Adrenal gland (tissue), 12 donors: Measurements from ENCODE around the gene GALNT9. TPM values are rescaled to one million over a fixed set of nuclear protein-coding genes. Genes with fewer than 3 reads are reported as not detected.

Source experiments
- DNase-seq, 7 donors: peaks; one replicate each; pipeline ENCODE4 v3.0.0-alpha.2; 2019 to 2020
- H3K27ac ChIP-seq, 5 donors: fragments of 200-600 bp; sonication (generic) in 4 of 5; 1 replicate in 3 of 5; 2 replicates in 2 of 5; pipeline versions ENCODE4 v1.5.1 to v1.8.0; 2016 to 2020; ENCODE audit warnings: mild to moderate bottlenecking in 1 of 5
- H3K27me3 ChIP-seq: fragments of 200-600 bp; 2 replicates; pipeline ENCODE4 v1.8.0; 2021
- H3K36me3 ChIP-seq, 2 donors: fragments of 200-600 bp; replicated peaks in 1 of 2; 1 replicate in 1 of 2; 2 replicates in 1 of 2; pipeline versions ENCODE4 v1.5.1 to v1.8.0; 2018 to 2022
- H3K4me1 ChIP-seq, 2 donors: fragments of 200-600 bp; replicated peaks in 1 of 2; 1 replicate in 1 of 2; 2 replicates in 1 of 2; pipeline versions ENCODE4 v1.5.1 to v1.8.0; 2018 to 2021
- H3K4me3 ChIP-seq, 4 donors: fragments of 200-600 bp; sonication (generic) in 3 of 4; one replicate each; pipeline ENCODE4 v1.5.1; 2016 to 2018
- H3K9me3 ChIP-seq, 3 donors: fragments of 200-600 bp; sonication (generic) in 1 of 3; replicated peaks in 1 of 3; 1 replicate in 2 of 3; 2 replicates in 1 of 3; pipeline versions ENCODE4 v1.5.1 to v1.8.0; 2016 to 2021
- POLR2A ChIP-seq, 2 donors: fragments of 450-650 bp; IDR thresholded peaks; one replicate each; pipeline ENCODE4 v1.6.1; 2017; ENCODE audit warnings: antibody characterized with exemption in 2 of 2, mild to moderate bottlenecking in 2 of 2, moderate library complexity in 1 of 2
- WGBS, 4 donors: extraction: QIAGEN DNeasy Blood & Tissue Kit in 2 of 4; methylation state at CpG; one replicate each; pipeline versions ENCODE4 v1.1.5 to v1.1.7; 2013 to 2017; 5-methylcytosine and 5-hydroxymethylcytosine counted together
- intact Hi-C, 2 donors: fragments of 100-400 bp; cut with DNase I; formaldehyde crosslinking; loops; one replicate each; pipeline versions ENCODE4 v1.14.1 to v1.15.0; 2022 to 2023
- polyA plus RNA-seq, 3 donors: library from polyadenylated mRNA; stranded (reverse); fragments of 200-250 nt in 2 of 3; fragments of 350-450 nt in 1 of 3; fragmentation: Illumina TruSeq in 1 of 3; extraction: RNeasy Lipid Tissue Mini Kit (QIAGEN cat#74804) in 1 of 3; gene quantifications; one replicate each; pipeline ENCODE4 v1.2.3, GENCODE V29; 2013 to 2014
- total RNA-seq, 9 donors: library from RNA; depleted of rRNA in 4 of 9; stranded (reverse); fragments of >200 nt in 4 of 9; fragments of 120-200 nt in 1 of 9; fragmentation: NEBNext Ultra II Directional in 1 of 9; extraction: Animal tissue kit (Norgen Biotek cat#: 25700) in 1 of 9; gene quantifications; one replicate each; pipeline versions ENCODE4 v1.1.0 to v1.2.4, GENCODE V29; 2013 to 2023
- TF ChIP-seq, protein P1 (sequence below), 6 experiments: fragments of 450-650 bp in 4 of 6; fragments of 200-600 bp in 2 of 6; sonication (generic) in 1 of 6; IDR thresholded peaks; 1 replicate in 5 of 6; 2 replicates in 1 of 6; pipeline versions ENCODE4 v1.5.1 to v1.8.0; 2016 to 2021; ENCODE audit warnings: antibody characterized with exemption in 6 of 6, mild to moderate bottlenecking in 2 of 6, moderate library complexity in 1 of 6
- donor health status: healthy with polysubstance abuse.
- donor health status: Bipolar disorder and iron deficiency.
- donor health status: DM: yes; HTN: yes; CAD: no.
- donor health status: DM: no; HTN: no; CAD: no.
- donor health status: DM: no; HTN: no; CAD: no.
- donor health status: DM: yes; HTN: yes; CAD: no.

GALNT9 gene
- total and polyA plus RNA-seq, 12 donors = 0.44 to 7.8 (median 1.2) TPM; not detected in 1

DNA sequence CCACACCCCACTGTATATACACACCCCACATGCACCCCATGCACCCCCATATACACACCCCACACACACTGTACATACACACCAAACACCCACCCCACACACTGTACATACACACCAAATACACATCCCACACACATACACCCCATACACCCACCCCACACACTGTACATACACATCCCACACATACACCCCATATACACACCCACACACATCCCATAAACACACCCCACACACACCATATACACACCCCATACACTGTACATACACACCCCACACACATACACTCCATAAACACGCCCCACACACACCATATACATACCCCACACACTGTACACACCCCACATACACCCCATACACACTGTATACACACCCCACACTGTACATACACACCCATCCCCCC is 102.8 kb downstream of the GALNT9 start:
- TF ChIP-seq, protein P1, sequence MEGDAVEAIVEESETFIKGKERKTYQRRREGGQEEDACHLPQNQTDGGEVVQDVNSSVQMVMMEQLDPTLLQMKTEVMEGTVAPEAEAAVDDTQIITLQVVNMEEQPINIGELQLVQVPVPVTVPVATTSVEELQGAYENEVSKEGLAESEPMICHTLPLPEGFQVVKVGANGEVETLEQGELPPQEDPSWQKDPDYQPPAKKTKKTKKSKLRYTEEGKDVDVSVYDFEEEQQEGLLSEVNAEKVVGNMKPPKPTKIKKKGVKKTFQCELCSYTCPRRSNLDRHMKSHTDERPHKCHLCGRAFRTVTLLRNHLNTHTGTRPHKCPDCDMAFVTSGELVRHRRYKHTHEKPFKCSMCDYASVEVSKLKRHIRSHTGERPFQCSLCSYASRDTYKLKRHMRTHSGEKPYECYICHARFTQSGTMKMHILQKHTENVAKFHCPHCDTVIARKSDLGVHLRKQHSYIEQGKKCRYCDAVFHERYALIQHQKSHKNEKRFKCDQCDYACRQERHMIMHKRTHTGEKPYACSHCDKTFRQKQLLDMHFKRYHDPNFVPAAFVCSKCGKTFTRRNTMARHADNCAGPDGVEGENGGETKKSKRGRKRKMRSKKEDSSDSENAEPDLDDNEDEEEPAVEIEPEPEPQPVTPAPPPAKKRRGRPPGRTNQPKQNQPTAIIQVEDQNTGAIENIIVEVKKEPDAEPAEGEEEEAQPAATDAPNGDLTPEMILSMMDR (IDR thresholded peaks at IDR 0.05) = no peak
- no peak for TF ChIP-seq POLR2A (IDR thresholded peaks at IDR 0.05)
- H3K36me3 ChIP-seq = no peaks in the 10 kb centered on the region
- H3K9me3 ChIP-seq = no peaks in the 10 kb centered on the region
- no peak overlapping the region for H3K4me3 ChIP-seq
- WGBS, 4 donors = 69 to 94% (median 80%) methylated on average over 1 of the region's 1 CpG
- DNase-seq = no peak
- H3K27ac ChIP-seq = no peak overlapping the region
- peaks cover 33% of the 10 kb centered on the region for H3K27me3 ChIP-seq
- intact Hi-C loops = no loop called here
- no peaks in the 10 kb centered on the region for H3K4me1 ChIP-seq

DNA sequence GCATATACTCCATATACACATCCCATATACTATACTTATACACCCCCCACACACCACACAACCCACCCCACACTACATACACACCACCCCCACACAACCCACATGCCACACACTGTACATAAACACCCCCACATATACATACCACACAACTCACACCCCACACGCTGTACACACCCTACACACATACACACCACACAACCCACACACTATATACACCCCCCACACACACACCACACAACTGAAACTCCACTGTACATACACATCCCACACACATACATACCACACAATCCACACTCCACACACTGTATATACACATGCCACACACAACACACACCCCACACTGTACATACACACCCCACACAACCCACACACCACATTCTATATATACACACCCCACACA is 104.2 kb downstream of the GALNT9 start:
- intact Hi-C loops = no loop called here
- Histone ChIP-seq H3K4me1 (no peaks in the 10 kb centered on the region), H3K4me3 (no peak overlapping the region), H3K9me3 (no peaks in the 10 kb centered on the region), H3K27ac (no peak overlapping the region), H3K36me3 (no peaks in the 10 kb centered on the region), H3K27me3 (peaks cover 27% of the 10 kb centered on the region)
- 71 to 84% (median 81%) methylated on average over 1 of the region's 1 CpG for whole genome bisulfite sequencing, 4 donors
- no peak for DNase-seq
- TF ChIP-seq, protein P1 (IDR thresholded peaks at IDR 0.05) = no peak
- no peak for TF ChIP-seq POLR2A (IDR thresholded peaks at IDR 0.05)

DNA sequence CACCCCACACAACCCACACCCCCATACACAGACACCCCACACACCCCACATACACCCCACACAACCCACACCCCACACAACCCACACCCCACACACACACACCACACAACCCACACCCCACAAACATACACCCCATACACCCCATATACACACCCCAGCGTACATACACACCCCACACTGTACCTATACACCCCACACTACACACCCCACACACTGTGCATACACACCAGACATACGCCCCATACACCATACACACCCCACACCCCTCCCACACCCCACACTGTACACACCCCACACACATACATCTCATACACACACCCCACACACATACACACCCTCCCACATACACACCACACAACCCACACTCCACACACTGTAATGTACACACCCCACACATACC is 104.9 kb downstream of the GALNT9 start:
- WGBS, 4 donors = 91 to 97% (median 94%) methylated on average over 2 of the region's 2 CpGs
- Histone ChIP-seq H3K27ac (no peak overlapping the region), H3K36me3 (no peaks in the 10 kb centered on the region), H3K4me1 (no peaks in the 10 kb centered on the region), H3K27me3 (peaks cover 21% of the 10 kb centered on the region), H3K4me3 (no peak overlapping the region), H3K9me3 (no peaks in the 10 kb centered on the region)
- DNase-seq = no peak
- TF ChIP-seq POLR2A (IDR thresholded peaks at IDR 0.05) = no peak
- TF ChIP-seq, protein P1 (IDR thresholded peaks at IDR 0.05) = no peak
- intact Hi-C loops = no loop called here

DNA sequence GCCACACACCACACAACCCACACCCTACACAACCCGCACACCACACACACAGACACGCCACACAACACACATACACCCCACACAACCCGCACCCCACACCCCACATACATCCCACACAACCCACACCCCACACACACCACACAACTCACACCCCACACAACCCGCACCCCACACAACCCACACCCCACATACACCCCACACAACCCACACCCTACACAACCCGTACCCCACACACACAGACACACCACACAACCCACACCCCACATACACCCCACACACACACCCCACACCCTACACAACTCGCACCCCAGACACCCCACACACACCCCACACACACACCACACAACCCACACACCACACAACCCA is 106.6 kb downstream of the GALNT9 start:
- no peak for TF ChIP-seq POLR2A (IDR thresholded peaks at IDR 0.05)
- TF ChIP-seq, protein P1 (IDR thresholded peaks at IDR 0.05) = no peak
- Histone ChIP-seq H3K4me3 (no peak overlapping the region), H3K9me3 (no peaks in the 10 kb centered on the region), H3K4me1 (no peaks in the 10 kb centered on the region), H3K27me3 (peaks cover 9% of the 10 kb centered on the region), H3K36me3 (no peaks in the 10 kb centered on the region), H3K27ac (no peak overlapping the region)
- intact Hi-C loops = no loop called here
- 76 to 84% (median 83%) methylated on average over 4 to 6 of the region's 6 CpGs for WGBS, 4 donors
- DNase-seq = no peak
